Kasumi-1 (cell line): ENCODE data around the gene TJP1.
"Not testable (repeated sequence)": the region's sequence is repeated elsewhere in the genome, so short reads cannot be mapped to it uniquely, and the experiment has no call there.

Experiments used
- DNase-seq, 2 experiments: peaks; one replicate each; lab custom pipeline; 2025; lab: John Stamatoyannopoulos, UW

The TJP1 gene

DNA sequence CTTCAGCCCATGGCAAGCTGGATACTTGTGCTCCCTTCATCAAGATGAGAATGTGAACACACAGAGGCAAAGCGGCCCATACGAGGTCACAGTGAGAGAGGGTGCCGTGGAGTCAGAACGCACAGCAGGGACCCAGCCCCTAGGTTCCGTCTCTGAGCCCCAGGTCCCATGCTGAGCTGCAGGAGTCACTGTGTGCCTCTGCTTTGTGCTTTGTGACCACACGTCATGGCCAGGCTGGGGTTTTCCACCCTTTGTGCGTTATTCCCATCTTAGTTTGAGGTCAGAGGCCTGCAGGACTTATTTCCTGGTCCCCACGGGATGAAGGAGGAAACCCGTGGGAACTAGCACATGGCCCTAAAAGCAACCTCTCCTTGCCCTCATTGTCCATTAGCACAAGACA lies 140.3 kb downstream of the TJP1 start:
- no peak for DNase-seq

DNA sequence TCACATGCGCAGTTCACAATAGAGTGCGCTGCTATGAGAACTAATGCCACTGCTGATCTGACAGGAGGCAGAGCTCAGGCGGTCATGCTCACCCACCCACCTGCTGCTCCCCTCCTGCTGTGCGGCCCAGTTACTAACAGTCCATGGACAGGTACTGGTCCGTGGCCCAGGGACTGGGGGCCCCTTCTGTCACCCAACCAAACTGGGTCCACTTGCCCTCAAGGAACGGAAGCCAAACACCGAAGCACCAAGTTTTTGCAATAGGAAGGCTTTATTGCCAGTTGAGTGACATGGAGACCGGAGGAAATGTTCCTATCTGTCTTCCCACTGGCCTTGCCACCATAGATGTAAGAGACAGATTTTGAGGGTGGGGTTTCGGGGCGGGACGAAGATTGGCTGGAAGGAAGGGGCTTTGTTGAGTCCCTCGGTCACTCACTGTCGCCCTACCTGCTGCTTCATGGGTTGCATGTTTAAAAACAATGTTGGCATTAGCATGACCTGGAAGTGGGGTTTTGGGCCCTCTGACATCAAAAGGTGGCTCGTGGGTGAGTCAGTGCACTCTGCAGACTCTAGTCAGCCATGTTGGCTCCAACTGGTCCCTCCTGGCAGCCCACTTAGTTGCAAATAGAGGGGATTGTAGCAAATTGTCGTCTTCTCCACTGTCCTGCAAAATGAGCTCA lies 141.0 kb downstream of the TJP1 start:
- DNase-seq, result no peak

DNA sequence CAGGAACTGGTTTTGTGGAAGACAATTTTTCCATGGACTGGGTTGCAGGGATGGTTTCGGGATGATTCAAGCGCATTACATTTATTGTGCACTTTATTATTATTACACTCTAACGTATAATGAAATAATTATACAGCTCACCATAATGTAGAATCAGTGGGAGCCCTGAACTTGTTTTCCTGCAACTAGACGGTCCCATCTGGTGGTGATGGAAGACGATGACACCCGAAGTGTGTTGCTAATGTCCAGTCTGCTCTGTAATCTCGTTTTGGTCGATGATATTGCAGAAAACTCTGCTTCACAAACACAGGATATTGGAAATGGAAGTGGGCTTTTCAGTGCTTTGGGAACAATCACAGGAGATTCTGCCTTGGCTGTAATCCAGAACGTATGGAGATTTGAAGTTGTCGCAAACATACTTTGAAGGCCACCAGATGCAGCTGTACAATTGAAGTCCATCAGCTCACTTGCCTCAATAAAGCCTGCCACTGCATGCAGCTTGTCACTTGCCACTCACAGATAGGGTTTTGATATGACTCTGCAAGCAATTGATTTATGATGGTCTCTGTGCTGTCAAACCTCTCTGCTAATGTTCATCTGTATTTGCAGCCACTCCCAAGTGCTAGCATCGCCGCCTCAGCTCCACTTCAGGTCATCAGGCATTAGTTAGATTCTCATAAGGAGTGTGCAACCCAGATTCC lies 141.7 kb downstream of the TJP1 start:
- no peak for DNase-seq

DNA sequence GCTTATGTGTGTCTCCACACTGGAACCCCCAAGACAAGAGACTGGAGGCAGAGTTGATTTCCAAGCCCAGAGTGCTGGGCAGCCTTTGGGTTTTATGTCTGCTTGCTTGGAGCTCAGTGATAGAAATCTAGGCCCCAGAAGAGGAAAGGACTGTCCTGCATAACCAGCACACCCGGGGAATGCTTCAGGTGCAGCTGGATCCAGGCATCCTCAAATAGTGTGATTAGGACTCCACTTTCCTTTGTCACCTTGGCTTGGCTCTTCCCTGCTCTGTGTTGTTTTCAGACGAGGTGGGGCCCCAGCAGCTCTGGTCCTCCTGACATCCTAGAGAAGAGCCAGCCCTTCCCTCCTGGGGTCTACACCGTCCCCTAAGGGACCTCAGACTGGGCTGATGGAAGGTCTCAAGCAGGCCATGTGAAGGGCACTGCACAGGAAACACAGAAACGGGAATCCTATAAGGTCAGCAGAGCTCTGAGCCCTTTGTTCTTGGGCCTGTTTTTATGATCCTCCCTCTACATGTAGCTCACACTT lies 143.7 kb downstream of the TJP1 start:
- no peak for DNase-seq

DNA sequence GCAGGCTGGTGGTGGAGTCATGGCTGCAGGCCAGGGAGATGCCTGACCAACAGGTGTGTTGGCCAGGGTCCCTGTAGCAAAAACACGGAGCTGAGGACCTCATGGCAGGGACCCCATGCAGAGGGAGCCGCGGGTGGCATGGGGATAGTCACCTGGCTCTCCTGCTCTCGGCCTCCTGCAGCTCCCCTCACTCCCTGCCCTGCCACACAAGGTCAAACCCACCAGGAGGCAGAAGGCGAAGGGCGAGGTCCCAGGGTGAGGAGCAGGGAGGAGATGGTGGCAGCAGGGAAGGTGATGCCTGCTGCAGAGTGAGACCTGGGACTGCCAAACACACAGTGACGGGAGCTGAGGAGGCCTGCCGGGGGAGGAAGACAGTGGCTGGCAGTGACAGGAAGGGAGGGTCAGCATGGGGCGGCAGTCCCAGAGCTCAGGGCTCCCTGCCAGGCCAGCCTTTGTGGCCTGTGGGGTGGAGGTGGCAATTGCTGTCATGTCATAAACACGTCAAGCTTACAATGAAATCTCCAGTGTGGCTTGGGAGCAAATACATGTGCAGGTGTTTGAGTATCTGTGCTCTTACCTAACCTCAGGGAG lies 144.3 kb downstream of the TJP1 start:
- DNase-seq, result no peak

DNA sequence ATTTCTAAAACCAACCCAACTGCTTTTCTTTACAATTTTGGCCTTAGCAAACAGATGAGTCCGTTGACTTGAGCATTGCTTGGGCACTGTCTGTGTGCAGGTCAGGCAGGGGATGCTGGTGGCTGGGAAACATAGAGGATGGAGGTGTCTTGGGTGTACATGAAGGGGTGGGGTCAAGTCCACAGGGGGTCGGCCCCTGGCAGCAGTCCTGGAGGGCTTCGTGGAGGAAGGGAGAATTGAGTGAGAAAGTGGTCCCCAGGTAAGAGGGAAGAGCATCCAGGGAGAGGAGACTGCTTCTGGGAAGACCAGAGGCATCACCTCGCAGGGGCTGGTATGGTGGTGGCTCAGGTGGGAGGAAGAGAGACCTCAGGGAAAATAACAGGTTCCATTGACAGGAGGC lies 144.8 kb downstream of the TJP1 start:
- DNase-seq, result no peak

DNA sequence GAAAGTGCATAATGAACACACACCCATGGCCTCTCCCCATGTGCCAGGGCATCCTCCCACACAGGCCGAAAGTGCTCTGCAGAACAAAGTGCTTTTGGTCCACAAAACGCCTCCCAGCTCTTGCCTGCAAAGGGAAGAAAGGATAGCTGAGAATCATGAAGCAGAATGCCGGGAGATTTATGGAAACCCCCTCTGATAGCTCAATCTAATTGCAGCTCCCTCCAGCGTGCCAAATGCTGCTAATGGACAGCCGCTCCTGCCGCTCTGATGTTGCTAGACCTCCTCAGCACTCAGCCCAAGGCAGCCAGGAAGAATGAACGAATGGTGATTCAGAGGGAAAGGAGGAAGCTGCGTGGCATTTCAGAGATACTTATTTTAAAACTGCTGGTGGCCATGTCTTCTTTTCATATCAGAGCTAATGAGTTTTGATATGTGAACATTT lies 145.3 kb downstream of the TJP1 start:
- DNase-seq, result no peak

DNA sequence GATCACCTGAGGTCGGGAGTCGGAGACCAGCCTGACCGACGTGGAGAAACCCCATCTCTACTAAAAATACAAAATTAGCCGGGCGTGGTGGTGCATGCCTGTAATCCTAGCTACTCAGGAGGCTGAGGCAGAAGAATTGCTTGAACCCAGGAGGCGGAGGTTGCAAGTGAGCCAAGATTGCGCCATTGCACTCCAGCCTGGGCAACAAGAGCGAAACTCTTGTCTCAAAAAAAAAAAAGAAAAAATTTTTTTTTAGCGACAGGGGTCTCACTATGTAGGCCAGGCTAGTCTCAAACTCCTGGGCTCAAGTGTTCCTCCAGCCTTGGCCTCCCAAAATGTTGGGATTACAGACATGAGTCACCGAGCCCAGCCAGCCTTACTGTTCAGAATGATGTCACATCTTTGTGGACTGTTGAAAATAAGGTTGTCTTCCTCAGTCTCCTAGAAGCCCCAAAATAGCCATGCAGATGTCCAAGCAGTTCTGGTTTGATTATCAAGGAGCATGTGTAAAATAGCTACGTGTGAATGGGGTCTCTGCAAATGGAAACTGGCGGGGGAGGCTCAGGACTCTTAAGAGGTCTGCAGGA lies 145.8 kb downstream of the TJP1 start:
- DNase-seq, result not testable (repeated sequence)

DNA sequence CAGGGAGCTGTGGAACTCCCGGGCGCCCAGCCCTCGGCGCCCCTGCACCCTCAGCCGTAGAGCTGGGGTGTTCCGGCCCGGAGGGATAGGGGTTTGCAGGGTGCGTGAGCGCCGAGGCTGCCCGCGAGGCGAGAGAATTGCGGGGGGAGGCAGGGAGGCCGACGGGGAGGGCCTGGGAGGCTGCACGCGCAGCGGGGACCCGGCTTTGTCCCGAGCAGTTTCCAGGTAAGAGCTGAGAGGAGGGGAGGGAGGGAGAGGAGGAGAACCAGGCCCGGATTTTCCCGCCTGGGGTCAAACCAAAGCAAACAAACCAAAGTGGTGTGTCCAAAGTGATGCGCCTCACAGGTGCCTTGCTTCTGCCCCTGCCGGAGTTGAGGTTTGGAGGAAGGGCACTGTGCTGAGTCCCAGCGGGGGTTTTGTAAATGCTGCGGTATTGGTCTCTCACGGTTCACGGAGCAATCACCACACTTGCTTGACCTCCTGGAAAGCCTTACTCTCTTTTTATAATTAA lies 146.4 kb downstream of the TJP1 start:
- no peak for DNase-seq

DNA sequence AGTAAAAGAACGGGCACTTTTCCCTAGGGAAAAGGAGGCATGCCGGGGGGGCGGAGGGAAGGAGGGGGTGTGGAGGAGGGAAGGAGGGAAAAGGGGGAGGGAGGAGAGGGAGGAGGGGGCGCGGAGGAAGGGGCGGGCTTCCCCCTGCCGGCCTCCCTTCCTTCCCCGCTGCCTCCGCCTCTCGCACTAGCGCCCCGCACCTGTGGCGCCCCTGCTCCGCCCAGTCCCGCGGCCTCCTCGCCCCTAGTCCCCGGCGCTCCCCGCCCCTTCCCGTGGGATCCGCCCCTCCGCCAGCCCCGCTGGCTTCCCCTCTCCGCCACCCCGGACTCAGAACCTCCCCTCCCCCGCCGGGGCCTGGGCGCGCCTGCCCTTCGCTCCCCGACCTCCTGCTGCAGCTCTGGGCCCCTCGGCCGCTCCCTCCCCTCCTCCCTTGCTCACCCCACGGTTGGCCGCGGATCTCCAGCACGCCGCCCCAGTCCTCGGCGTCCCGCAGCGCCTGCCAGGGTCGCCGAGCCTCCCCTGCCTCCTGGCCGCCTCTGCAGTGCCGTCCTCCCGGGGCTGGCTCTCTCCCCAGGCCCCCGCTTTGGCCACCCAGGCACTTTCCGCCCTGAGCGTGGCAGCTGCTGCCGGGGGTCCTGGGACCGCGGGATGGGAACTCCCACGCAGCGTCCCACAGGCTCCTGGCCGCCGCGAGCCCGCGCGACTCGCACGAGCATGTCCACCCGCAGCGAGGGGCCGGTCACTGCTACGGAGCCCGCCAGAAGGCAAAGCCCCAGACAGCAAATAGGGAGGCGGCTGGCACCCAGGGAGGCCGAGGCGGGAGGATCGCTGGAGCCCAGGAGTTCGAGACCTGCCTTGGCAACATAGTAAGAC lies 147.4 kb downstream of the TJP1 start:
- no peak for DNase-seq

DNA sequence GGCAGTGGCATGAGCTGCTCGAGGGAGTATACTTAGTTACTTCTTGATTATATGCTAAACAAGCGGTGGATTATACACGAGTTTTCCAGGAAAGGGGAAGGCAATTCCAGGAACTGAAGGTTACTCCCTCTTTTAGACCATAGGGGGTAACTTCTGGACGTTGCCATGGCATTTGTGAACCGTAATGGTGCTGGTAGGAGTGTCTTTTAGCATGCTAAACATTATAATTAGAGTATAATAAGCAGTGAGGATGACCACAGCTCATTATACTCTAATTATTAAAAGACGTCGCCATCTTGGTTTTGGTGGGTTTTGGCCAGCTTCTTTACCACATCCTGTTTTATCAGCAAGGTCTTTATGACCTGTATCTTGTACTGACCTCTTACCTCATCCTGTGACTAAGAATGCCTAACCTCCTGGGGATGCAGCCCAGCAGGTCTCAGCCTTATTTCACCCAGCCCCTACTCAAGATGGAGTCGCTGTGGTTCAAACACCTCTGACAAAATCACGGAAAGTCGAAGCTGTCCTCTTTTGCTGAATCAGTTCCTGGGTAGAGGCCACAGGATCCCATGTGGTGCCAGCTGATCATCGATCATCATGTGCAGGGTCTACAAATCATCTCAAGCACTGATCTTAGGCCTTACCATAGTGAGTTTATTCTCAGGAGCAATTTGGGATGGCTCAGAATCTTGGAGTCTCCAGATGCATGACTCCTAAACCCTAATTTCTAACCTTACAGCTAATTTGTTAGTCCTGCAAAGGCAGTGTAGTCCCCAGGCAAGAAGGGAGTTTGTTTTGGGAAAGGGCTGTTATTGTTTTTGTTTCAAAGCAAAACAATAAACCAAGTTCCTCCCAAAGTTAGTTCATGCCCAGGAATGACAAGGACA lies 149.1 kb downstream of the TJP1 start:
- no peak for DNase-seq

DNA sequence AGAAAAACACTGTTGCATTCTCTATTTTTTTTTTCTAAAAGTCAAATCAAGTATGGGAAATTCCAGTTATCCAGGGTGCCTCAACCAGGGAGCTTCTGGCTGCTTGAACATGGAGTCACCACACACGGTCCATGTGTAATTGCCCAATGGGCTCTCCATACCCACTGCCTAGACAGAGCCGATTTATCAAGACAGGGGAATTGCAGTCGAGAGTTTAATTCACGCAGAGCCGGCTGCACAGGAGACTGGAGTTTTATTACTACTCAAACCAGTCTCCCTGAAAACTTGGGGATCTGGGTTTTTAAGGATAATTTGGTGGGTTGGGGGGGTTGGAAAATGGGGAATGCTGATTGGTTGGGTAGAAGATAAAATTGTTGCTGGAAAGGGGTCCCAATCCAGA lies 149.8 kb downstream of the TJP1 start:
- DNase-seq, result no peak

DNA sequence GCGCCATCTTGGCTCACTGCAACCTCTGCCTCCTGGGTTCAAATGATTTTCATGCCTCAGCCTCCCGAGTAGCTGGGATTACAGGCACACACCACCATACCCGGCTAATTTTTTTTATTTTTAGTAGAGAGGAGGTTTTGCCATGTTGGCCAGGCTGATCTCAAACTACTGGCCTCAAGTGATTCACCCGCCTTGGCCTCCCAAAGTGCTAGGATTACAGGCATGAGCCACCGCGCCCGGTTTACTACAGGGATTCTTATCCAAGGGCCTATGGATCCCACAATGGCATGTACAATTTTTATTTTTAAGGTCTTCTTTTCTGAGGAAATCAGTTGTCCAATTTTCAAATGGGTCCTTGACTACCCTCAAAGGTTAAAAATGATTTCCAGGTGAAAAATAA lies 150.2 kb downstream of the TJP1 start:
- not testable (repeated sequence) for DNase-seq

DNA sequence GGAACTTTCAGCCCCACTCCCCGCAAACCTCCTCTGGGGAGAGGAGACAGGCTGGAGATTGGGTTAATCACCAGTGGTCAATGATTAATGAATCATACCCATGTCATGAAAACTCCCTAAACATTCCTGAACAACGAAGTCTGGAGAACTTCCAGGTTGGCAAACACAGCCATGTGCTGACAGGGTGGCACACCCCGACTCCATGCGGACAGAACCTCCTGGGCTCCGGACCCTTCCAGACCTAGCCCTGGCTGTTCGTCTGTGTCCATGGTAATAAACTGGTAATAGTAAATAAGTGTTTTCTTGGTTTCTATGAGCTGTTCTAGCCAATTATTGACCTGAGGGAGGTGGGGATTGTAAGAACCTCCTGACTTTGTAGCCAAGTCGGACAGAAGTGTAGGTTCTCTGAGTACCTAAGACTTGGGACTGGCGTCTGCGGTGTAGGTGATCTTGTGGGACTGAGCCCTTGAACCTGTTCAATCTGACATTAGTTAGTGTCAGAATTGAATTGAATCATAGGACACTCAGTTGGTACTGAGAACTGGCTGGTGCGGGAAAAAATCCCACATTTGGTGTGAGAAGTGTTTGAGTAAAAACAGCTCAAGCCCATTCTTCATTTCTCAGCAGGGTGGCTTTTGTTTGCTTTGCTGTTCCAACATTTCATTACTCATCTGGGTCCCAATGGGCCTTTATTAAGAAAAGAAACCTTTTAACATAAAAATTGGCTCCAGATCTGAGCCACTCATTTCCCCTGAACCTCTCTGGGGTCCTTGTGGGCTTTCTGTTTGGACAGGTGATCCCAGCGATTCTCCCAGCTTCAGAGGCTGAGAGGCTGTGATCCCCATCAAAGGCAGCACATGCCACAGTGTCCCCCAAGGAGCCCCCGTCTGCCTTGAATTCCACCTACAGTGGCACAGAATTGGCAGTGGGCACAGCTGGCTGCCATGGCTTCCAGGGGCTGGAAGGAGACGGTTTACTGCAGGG lies 151.0 kb downstream of the TJP1 start:
- no peak for DNase-seq

DNA sequence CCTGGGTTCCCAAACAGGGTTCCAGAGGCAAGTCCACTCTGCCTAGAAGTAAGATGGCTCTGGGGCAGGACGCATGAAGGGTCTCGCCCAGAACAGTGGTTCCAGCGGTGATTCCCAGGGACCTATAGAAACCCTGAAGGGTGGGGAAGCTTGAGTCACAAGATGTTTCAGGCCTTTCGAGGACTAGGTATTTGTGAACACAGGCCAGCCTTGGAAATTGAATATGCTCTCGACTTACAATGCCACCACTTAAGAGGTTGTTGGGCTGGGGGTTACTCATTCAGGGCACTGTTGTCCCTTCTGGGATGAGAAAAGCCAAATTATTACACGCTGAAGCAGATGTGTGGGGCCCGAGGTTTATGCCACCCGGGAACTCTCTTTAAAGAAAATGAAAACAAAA lies 152.0 kb downstream of the TJP1 start:
- no peak for DNase-seq

DNA sequence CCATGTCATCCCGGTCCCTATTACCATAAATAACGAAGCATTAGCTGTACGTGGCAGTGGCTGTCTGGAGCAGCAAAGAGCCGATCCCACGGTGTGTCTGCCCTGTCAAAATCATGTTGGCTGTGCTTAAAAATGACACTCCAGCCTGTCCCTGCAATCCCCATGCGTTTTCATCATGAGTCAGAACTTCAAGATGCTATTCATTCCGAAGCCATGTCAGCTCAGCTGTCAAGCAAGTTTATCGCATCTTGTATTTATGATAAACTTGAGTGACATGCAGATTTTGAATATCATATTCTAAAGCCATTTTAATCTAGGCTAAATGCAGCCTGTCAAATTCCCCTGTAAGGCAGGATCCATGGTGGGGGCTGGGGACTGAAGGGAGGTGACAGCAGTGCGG lies 152.4 kb downstream of the TJP1 start:
- no peak for DNase-seq

DNA sequence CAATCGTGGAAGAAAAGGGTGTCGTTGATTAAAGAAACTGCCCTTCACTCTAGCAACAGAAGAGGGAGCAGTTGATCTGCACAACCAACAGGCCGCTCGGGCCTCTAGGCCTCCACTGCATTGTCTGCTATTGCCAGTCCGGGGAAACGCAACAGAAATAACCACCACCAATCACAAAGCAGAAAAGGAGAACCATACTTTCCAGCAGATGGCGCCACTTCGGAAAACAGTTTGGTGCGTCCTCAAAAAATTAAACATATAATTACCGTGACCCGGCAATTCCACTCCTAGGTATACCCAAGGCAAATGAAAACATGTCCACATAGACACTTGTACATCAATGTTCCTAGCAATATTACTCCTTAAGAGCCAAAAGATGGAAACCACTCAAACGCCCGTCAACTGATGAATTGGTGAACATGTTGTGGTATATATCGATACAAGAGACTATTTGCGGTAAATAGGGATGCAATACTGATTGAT lies 154.1 kb downstream of the TJP1 start:
- no peak for DNase-seq

DNA sequence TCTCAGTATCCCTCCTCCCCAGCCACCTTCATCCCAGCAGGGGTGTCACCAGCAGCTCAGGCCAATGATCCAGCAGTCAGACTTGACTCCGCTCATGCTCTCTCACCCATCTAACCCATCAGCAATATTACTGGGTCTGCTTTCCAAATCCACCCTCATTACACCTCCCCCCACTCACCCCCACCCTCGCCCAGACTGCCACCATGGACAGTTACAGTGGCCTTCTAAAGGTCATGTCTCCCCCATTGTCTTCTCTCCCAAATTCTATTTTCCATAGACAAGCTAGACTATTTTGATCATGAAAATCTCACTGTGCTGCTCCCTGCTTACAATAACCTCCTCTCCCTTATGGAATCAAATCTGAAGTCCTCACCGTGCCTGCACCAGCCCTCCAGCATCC lies 156.0 kb downstream of the TJP1 start:
- DNase-seq, result no peak

DNA sequence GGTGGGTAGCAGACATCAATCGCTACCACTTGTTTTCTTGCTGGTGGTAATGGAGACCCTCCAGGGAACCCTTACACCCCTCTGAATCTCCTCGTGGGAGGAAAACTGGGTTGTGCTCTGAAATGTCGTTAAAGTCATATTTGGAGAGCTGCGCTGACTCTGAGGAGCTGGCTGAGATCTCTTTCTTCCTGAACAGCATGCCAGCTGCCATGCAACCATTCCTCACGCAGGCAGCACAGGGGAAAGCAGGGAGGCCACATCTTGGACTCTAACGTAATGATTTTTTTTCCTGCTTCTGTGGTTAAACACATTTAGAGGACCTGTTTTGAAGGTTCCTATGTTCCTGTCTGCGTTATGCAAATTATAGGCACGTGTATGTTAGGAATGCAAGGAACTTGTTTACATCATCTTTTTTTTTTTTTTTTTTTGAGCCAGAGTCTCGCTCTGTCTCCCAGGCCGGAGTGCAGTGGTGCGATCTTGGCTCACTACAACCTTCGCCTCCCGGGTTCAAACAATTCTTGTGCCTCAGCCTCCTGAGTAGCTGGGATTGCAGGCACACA lies 156.7 kb downstream of the TJP1 start:
- no peak for DNase-seq
